Lung (tissue), 16 donors: ENCODE results near the gene ELOB. TPM values are rescaled to one million over a fixed set of nuclear protein-coding genes. Genes with fewer than 3 reads are reported as not detected.

Source experiments
- ATAC-seq: fragments of 200-7000 bp; cut with Tn5 transposase; one replicate; pipeline ENCODE4 v1.9.1; 2020; ENCODE audit warnings: moderate number of reproducible peaks; ENCODE audit not compliant: insufficient read depth, low FRiP score
- DNase-seq, 3 donors: peaks; one replicate each; pipeline ENCODE4 v3.0.0-alpha.2; 2013 to 2017
- H3K27ac ChIP-seq, 2 donors: one replicate each; pipeline ENCODE4 v1.5.1; 2013; ENCODE audit warnings: mild to moderate bottlenecking in 2 of 2, moderate library complexity in 2 of 2, control low read depth in 1 of 2, inconsistent platforms in 1 of 2, low read depth in 1 of 2, low read length in 1 of 2
- H3K27me3 ChIP-seq, 3 donors: one replicate each; pipeline ENCODE4 v1.5.1; 2013; ENCODE audit warnings: low read length in 2 of 3; ENCODE audit not compliant: control insufficient read depth in 3 of 3, insufficient read depth in 3 of 3
- H3K36me3 ChIP-seq, 4 donors: one replicate each; pipeline ENCODE4 v1.5.1; 2013; ENCODE audit warnings: low read length in 4 of 4, mild to moderate bottlenecking in 1 of 4, moderate library complexity in 1 of 4; ENCODE audit not compliant: control insufficient read depth in 4 of 4, insufficient read depth in 4 of 4
- H3K4me1 ChIP-seq, 5 donors: one replicate each; pipeline ENCODE4 v1.5.1; 2013; ENCODE audit warnings: low read length in 5 of 5, mild to moderate bottlenecking in 2 of 5, moderate library complexity in 1 of 5; ENCODE audit not compliant: control insufficient read depth in 5 of 5, insufficient read depth in 5 of 5
- H3K4me3 ChIP-seq: one replicate; pipeline ENCODE4 v1.5.1; 2013; ENCODE audit warnings: mild to moderate bottlenecking, control low read depth, moderate library complexity
- H3K9ac ChIP-seq, 2 donors: one replicate each; pipeline ENCODE4 v1.5.1; 2013; ENCODE audit warnings: low read length in 2 of 2, control low read depth in 1 of 2; ENCODE audit not compliant: insufficient read depth in 1 of 2
- H3K9me3 ChIP-seq, 4 donors: one replicate each; pipeline ENCODE4 v1.5.1; 2013; ENCODE audit warnings: low read length in 3 of 4, mild to moderate bottlenecking in 1 of 4, moderate library complexity in 1 of 4; ENCODE audit not compliant: control insufficient read depth in 4 of 4, insufficient read depth in 3 of 4
- CTCF ChIP-seq: IDR thresholded peaks from 2 replicates; pipeline ENCODE4 v1.5.1; 2012; ENCODE audit warnings: mild to moderate bottlenecking; ENCODE audit errors: control extremely low read depth, extremely low read depth
- WGBS, 2 donors: extraction: QIAGEN DNeasy Blood & Tissue Kit; methylation state at CpG; one replicate each; pipeline ENCODE4 v1.1.7; 2013; 5-methylcytosine and 5-hydroxymethylcytosine counted together
- long read RNA-seq, 5 donors: transcript quantifications; one replicate each; lab custom pipeline, GENCODE V29; 2026
- polyA plus RNA-seq, 2 donors: library from polyadenylated mRNA; stranded (reverse); fragments of 200-250 nt; gene quantifications; one replicate each; pipeline ENCODE4 v1.2.1, GENCODE V29; 2013
- total RNA-seq, 2 donors: library from RNA; depleted of rRNA in 1 of 2; stranded (reverse); fragments of >200 nt in 1 of 2; gene quantifications; one replicate each; pipeline ENCODE4 v1.2.1, GENCODE V29; 2014 to 2021
- donor health status: control.
- donor health status: control.
- donor health status: Bipolar disorder and iron deficiency.
- donor health status: healthy.
- donor health status: DM: yes; HTN: yes; CAD: no.

Gene ELOB
- total RNA-seq (100 to 1,000 TPM in 1 of 2 donors, 10 to 100 TPM in 1; 87.0 to 285 TPM), polyA plus RNA-seq (100 to 1,000 TPM; 408 to 740 TPM)
- long read RNA-seq, donor 1, transcript ELOB-203 (4 exons, 991 nt): major isoform, 159 of 321 reads
- long read RNA-seq, donor 1, transcript ELOB-202 (3 exons, 997 nt): minor isoform, 142 of 321 reads
- long read RNA-seq, donor 1, partial matches to known transcripts: 16 of 321 reads
- long read RNA-seq, donor 1, other reads (novel, unspliced or antisense): 0 of 321 reads
- long read RNA-seq, donor 2, transcript ELOB-203 (4 exons, 991 nt): minor isoform, 71 of 163 reads
- long read RNA-seq, donor 2, transcript ELOB-202 (3 exons, 997 nt): major isoform, 86 of 163 reads
- long read RNA-seq, donor 2, partial matches to known transcripts: 6 of 163 reads
- long read RNA-seq, donor 2, other reads (novel, unspliced or antisense): 0 of 163 reads
- long read RNA-seq, donor 3, transcript ELOB-202 (3 exons, 997 nt): minor isoform, 84 of 188 reads
- long read RNA-seq, donor 3, transcript ELOB-203 (4 exons, 991 nt): major isoform, 97 of 188 reads
- long read RNA-seq, donor 3, partial matches to known transcripts: 6 of 188 reads
- long read RNA-seq, donor 3, other reads (novel, unspliced or antisense): 0 of 188 reads
- long read RNA-seq, donor 4, transcript ELOB-202 (3 exons, 997 nt): major isoform, 74 of 146 reads
- long read RNA-seq, donor 4, transcript ELOB-203 (4 exons, 991 nt): minor isoform, 59 of 146 reads
- long read RNA-seq, donor 4, partial matches to known transcripts: 8 of 146 reads
- long read RNA-seq, donor 4, other reads (novel, unspliced or antisense): 0 of 146 reads
- long read RNA-seq, donor 5, transcript ELOB-202 (3 exons, 997 nt): minor isoform, 153 of 397 reads
- long read RNA-seq, donor 5, transcript ELOB-203 (4 exons, 991 nt): major isoform, 206 of 397 reads
- long read RNA-seq, donor 5, transcript ELOB-205 (3 exons, 331 nt): minor isoform, 5 of 397 reads
- long read RNA-seq, donor 5, partial matches to known transcripts: 24 of 397 reads
- long read RNA-seq, donor 5, other reads (novel, unspliced or antisense): 8 of 397 reads

- DNase-seq (peak; percentile 90 to 94 (median 92)), ATAC-seq (peak; percentile 95)
- Histone ChIP-seq H3K36me3 (peaks cover 0 to 19% (median 17%) of the 10 kb centered on the region in 4 donors), H3K27ac (peak within 1 kb of the TSS; percentile 99), H3K4me3 (peak within 1 kb of the TSS; percentile 84), H3K4me1 (peaks cover 2 to 18% (median 12%) of the 10 kb centered on the region in 5 donors), H3K9ac (peak within 1 kb of the TSS; percentile 83 to 95), H3K9me3 (no peaks in the 10 kb centered on the region), H3K27me3 (peaks cover 0 to 3% (median 3%) of the 10 kb centered on the region in 3 donors)
- 0% methylated on average over 61 to 70 of the region's 70 CpGs for WGBS, 2 donors
- TF ChIP-seq CTCF: no peak
These were observed at the start of gene ELOB for GRCh38 chr16:2777231-2777902. TSS of gene ELOB (minus strand) at chr16:2777280. CDS start at chr16:2777239, 41 bp downstream.

- H3K4me1 ChIP-seq: peaks cover 0 to 13% (median 0%) of the 10 kb centered on the region in 5 donors
- H3K4me3 ChIP-seq: no peak overlapping the region
- no peak for ATAC-seq
- H3K27me3 ChIP-seq: peaks cover 0 to 1% (median 0%) of the 10 kb centered on the region in 3 donors
- H3K36me3 ChIP-seq: no peaks in the 10 kb centered on the region
- no peak overlapping the region for H3K9ac ChIP-seq
- no peaks in the 10 kb centered on the region for H3K9me3 ChIP-seq
- WGBS, 2 donors: 77 to 94% methylated on average over 11 of the region's 11 CpGs
- H3K27ac ChIP-seq: no peak overlapping the region
- no peak for TF ChIP-seq CTCF
- DNase-seq: no peak
These were observed 48.8 kb upstream of the ELOB start for GRCh38 chr16:2825906-2826305.

- no peak for ATAC-seq
These were observed 48.1 kb upstream of the ELOB start for GRCh38 chr16:2825049-2825742.

More at GRCh38 chr16:2825049-2825742, 48.1 kb upstream of the ELOB start:
- Histone ChIP-seq H3K9me3 (no peaks in the 10 kb centered on the region), H3K27me3 (peaks cover 0 to 3% (median 0%) of the 10 kb centered on the region in 3 donors), H3K36me3 (no peaks in the 10 kb centered on the region), H3K9ac (no peak overlapping the region), H3K4me3 (no peak overlapping the region), H3K4me1 (peaks cover 0 to 8% (median 0%) of the 10 kb centered on the region in 5 donors), H3K27ac (no peak overlapping the region)
- WGBS, 2 donors: 77 to 82% methylated on average over 26 of the region's 26 CpGs
- no peak for DNase-seq
- TF ChIP-seq CTCF: no peak
